NCI-H82 treated with DMSO at 0.1 percent for 48 hours (cell line): ENCODE measurements around the gene JAM3.
"Not testable (repeated sequence)": the region's sequence is repeated elsewhere in the genome, so short reads cannot be mapped to it uniquely, and the experiment has no call there.

Experiments
- DNase-seq: peaks from one replicate; lab custom pipeline; 2025; ENCODE audit not compliant: unreplicated experiment; lab: John Stamatoyannopoulos, UW

JAM3 gene

GRCh38 chr11:134100171-134100570, 31.3 kb downstream of the JAM3 start:
- DNase-seq = no peak

- no peak for DNase-seq
Observed at GRCh38 chr11:134101282-134101681, 32.4 kb downstream of the JAM3 start.

DNA sequence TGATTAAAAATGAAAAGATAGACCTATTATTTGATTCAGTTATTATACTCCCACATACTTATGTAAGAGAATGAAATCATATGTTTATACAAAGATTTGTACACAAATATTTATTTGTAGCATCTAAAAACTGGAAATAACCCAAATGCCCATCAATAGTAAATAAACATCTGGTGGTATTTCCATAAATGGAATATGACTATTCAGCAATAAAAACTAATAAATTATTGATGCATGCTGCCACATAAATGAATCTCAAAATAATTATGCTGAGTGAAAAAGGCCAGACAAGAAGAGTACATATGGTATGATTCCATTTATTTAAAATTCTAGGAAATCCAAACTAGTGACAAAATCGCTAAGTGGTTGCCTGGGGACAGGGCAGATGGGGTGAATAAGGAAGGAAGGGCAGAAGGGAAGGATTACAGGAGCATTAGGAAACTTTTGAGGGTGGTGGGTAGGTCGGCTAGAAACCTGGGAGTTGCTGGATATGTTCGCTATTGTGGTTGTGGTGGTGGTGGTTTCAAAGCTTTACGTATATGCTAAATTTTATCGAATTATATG, 41.5 kb downstream of the JAM3 start:
- DNase-seq = no peak

GRCh38 chr11:134113787-134114186, 44.9 kb downstream of the JAM3 start:
- not testable (repeated sequence) for DNase-seq

DNA sequence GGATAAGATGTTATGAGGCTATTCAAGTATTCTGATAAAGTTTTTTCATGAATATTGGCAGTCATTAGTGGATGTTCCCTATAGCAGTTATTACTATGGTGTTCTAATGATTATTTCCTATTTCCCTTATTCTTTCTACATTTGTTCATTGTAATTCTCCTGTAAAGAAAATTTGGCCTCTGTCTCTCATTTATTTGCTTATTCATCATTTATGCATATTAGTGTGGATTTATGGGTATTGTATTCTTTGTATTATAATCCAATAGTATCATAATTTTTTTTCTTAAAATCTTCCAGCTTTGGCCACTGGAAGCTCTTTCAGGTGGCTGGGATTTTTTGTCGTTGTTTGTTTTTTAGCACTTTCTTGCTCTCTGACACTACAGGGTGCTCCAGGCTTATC, 47.3 kb downstream of the JAM3 start:
- DNase-seq = no peak

DNA sequence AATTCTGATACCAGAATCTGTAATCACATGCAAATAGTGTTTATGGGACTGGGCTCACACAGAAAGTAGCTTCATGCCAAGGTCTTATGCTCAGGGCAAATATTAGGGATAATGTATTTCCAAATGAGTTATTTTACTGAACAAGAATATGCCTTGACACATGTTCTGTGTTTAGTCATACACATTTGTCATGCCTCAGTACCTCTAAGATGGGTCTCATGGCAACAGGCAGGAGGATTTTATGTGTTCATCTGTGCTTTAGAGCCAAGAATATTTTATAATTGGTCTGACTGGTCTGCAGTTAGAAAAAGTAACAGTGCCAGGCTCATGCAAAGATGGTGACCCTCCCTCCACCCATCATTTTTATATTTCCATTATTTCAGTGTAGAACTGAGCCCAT, 49.1 kb downstream of the JAM3 start:
- DNase-seq = no peak

DNA sequence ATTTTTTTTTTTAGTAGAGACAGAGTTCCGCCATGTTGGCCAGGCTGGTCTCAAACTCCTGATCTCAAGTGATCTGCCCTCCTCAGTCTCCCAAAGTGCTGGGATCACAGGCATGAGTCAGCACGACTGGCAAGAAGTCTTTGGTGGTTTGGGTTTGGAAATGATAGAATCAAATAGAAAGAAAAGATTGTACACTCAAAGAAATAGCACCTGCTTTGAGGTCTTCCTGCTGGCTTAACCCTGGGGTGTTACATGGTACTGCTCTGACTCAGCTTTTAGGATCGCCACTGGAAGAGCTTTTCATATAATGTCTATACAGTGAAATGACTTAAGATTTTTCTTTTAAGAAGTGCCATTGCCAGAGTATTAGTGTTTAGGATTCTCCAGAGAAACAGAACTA, 50.2 kb downstream of the JAM3 start:
- no peak for DNase-seq

GRCh38 chr11:134120143-134120850, 51.4 kb downstream of the JAM3 start:
- no peak for DNase-seq

DNA sequence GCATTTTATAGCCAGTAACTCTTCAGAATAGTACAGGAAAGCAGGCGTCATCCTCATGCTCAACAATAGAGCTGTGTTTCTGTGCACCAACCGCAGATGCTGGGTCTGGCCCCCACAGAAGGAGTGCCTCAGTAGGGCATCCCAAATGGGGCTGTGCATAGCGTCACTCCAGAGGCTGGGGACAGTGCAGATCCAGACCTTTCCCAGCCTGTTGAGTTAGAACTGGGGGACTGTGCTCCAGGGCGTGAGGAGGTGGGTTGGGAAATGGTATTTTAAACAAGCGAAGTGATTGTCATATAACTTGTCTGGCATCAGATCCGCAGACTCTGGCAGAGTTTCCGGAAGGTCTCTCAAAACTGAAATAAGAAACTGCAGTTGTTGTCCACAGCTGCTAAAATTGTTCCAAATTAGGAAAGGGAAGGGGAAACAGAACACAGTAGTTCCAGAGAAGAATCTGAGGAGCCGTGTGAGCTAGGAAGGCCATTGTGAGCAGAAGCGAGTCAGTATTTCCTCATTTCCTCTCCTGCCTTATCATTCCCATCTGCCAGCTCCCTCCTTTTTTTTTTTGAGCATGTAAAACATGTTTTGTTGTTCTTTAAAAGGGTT, 52.2 kb downstream of the JAM3 start:
- DNase-seq = no peak

DNA sequence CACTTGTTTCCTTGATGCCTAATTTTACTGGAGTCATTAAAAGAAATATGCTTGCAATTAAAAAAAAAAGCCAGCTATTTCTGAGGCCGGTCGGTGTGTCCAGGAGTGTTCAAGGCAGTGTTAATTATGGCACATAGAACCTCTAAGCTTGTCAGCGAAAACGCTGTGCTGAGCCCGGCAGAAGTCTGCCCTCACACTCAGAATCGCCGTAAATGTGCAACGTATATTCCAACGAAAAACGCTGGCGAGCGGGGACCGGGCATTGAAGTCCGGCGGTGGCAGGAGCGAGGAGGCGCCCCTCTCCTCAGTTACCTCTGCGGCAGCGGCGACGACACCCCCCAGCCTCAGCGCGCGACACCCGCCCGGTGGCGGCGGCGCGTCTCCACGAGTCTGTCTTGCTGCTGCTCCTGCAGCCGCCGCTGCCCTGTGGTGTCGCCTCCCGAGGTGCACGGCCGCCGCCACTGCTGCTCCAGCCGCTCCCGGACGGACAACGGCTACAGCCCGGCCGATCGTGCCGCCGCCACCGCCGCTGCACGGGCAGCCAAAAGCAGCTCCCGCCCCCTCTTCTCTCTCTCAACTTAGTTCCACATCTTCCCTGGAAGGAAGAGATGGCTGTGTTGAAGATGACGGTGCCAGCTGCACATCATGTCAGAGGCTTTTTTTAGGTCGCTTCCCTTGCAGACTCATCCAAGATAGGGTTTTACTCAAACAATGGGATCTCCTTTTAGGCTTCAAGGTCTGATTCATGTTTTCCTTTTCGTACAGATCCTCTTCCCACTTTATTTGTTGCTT, 56.0 kb downstream of the JAM3 start:
- no peak for DNase-seq

GRCh38 chr11:134125507-134125906, 56.6 kb downstream of the JAM3 start:
- DNase-seq = no peak

GRCh38 chr11:134126217-134126822, 57.4 kb downstream of the JAM3 start:
- DNase-seq = no peak

DNA sequence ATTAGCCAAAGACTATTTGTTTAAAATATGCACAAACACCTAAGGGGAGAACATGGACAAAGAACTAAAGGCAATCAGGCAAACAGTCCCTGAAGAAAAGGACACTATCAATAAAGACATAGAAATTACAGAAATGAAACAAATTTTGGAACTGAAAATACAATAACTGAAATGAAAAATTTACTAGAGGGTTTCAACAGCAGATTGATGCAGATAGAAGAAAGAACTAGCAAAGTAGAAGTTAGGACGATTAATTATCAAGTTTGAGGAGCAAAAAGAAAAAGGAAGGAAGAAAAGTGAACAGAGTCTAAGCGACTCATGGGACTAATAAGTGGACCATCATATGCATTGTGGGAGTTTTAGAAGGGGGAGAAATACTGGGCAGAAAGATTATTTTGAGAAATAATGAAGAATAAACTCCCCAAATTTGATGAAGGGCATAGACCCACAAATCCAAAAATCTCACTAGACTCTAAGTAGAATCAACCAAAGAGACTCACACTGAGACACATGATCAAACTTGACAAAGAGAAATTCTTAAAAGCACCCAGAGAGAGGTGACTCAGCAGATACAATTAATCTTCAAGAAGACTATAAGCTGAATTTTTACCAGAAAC, 62.9 kb downstream of the JAM3 start:
- DNase-seq = no peak

DNA sequence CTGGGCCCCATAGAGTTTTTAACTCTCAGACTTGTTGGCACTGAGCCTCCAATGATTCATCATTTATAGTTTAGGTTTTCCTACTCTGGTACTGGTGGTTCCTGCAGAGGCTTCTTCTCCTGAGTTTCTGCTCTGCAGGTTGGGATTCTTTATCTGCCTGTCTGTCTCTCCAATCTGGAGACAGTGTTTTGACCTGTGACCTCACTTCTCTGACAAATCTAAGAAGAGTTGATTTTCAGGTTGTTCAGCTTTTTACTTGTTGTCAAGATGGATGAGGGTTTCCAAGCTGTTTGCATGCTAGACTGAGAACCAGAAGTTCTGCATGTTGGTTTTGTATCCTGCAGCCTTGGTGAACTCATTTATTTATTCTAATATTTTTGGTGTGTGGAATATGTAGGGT, 63.9 kb downstream of the JAM3 start:
- DNase-seq = no peak

DNA sequence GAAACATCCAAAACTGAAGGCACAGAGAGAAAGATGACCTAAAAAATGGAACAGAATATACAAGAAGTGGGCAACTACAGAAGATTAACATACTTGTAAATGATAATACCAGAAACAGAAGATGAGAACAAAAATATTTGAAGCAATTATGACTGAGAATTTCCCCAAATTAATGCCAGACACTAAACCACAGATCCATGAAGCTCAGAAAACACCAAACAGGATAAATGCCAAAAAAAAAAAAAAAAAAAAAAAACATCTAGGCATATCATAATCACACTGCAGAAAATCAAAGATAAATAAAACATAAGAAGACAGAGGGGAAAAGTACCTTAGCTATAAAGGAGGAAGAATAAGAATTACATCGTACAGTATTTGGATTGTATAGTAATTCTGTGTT, 65.3 kb downstream of the JAM3 start:
- DNase-seq = no peak

GRCh38 chr11:134138376-134138775, 69.5 kb downstream of the JAM3 start:
- DNase-seq = no peak

GRCh38 chr11:134139303-134139872, 70.5 kb downstream of the JAM3 start:
- DNase-seq = no peak

GRCh38 chr11:134139873-134140331, 71.0 kb downstream of the JAM3 start:
- peak; percentile 21 for DNase-seq

DNA sequence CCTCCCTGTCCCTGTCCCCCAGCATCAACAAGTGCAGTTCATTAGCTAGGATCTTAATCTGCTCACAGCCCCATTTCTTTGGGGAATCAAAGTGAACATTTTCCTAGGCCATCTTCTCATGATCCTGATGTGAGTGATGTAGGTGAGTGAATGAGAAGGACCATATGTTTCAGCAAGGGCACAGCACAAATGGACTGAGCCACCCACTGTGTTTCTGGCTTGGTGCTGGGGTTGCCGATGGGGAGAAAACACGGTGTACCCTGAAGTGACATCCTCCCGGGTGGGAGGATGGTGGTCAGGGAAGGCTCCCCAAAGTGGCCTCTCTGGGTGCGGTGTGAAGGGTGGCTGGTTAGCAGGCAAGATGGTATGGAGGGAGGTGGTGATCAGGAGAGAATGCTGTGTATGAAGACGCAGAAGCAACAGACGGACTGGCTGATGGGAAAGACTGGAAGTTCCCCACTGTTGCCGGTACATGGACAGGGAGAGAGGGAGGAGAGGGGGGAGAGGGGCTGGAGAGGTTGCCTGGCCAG, 72.2 kb downstream of the JAM3 start:
- no peak for DNase-seq

GRCh38 chr11:134142536-134142935, 73.7 kb downstream of the JAM3 start:
- no peak for DNase-seq
